Gastrocnemius medialis (tissue), 4 donors: ENCODE measurements around the gene MYMX. TPM values are rescaled to one million over a fixed set of nuclear protein-coding genes. Genes with fewer than 3 reads are reported as not detected.

Source experiments
- ATAC-seq, 2 donors: fragments of 150-250 bp; one replicate each; pipeline ENCODE4 v1.9.1; 2016
- DNase-seq, 2 donors: peaks; one replicate each; pipeline ENCODE4 v3.0.0-alpha.2; 2019
- H3K27ac ChIP-seq, 4 donors: fragments of 200-600 bp; sonication (generic); 1 replicate in 1 of 4; 2 replicates in 3 of 4; pipeline ENCODE4 v1.5.1; 2016 to 2018; ENCODE audit warnings: mild to moderate bottlenecking in 2 of 4, moderate library complexity in 1 of 4
- H3K27me3 ChIP-seq, 3 donors: fragments of 200-600 bp; sonication (generic) in 2 of 3; 1 replicate in 1 of 3; 2 replicates in 2 of 3; pipeline versions ENCODE4 v1.5.1 to v1.6.0; 2016 to 2019; ENCODE audit warnings: mild to moderate bottlenecking in 1 of 3, moderate library complexity in 1 of 3
- H3K36me3 ChIP-seq, 2 donors: fragments of 200-600 bp; sonication (generic) in 1 of 2; one replicate each; pipeline ENCODE4 v1.5.1; 2017 to 2018
- H3K4me1 ChIP-seq, 2 donors: fragments of 200-600 bp; sonication (generic) in 1 of 2; one replicate each; pipeline ENCODE4 v1.5.1; 2016 to 2017; ENCODE audit warnings: mild to moderate bottlenecking in 2 of 2
- H3K4me3 ChIP-seq, 4 donors: fragments of 200-600 bp; sonication (generic) in 3 of 4; 1 replicate in 1 of 4; 2 replicates in 3 of 4; pipeline ENCODE4 v1.5.1; 2016 to 2019; ENCODE audit warnings: mild to moderate bottlenecking in 2 of 4
- H3K9me3 ChIP-seq, 3 donors: fragments of 200-600 bp; sonication (generic) in 2 of 3; 1 replicate in 1 of 3; 2 replicates in 2 of 3; pipeline ENCODE4 v1.5.1; 2016 to 2019
- POLR2A ChIP-seq, 2 donors: fragments of 450-650 bp; IDR thresholded peaks; one replicate each; pipeline ENCODE4 v1.6.1; 2017; ENCODE audit warnings: antibody characterized with exemption in 2 of 2, mild to moderate bottlenecking in 2 of 2, moderate library complexity in 2 of 2
- in situ Hi-C, 4 donors: fragments of 200-750 bp; cut with MboI; loops; one replicate each; pipeline versions ENCODE4 v1.15.0 to v1.8.0; 2017; ENCODE audit warnings: low sequenced_read_pairs in 4 of 4
- intact Hi-C: fragments of 100-400 bp; cut with DNase I; formaldehyde crosslinking; loops from one replicate; pipeline ENCODE4 v1.15.1; 2023; ENCODE audit warnings: low total_unique reads
- total RNA-seq, 4 donors: library from RNA; depleted of rRNA; stranded (reverse); fragments of >200 nt; gene quantifications; one replicate each; pipeline versions ENCODE4 v1.1.0 to v1.2.3, GENCODE V29; 2016
- TF ChIP-seq, protein P1 (sequence below), 5 experiments: fragments of 450-650 bp in 3 of 5; fragments of 200-600 bp in 2 of 5; sonication (generic) in 2 of 5; IDR thresholded peaks in 4 of 5; conservative IDR thresholded peaks in 1 of 5; 1 replicate in 4 of 5; 2 replicates in 1 of 5; pipeline ENCODE4 v1.5.1; 2016 to 2019; ENCODE audit warnings: antibody characterized with exemption in 5 of 5, mild to moderate bottlenecking in 3 of 5, moderate library complexity in 3 of 5

The MYMX gene
- not detected for total RNA-seq

GRCh38 chr6:44216677-44217331 is at the start of gene MYMX:
Gene MYMX, plus strand, starts transcription at chr6:44216926. Its CDS starts 546 bp downstream, at chr6:44217472.
- DNase-seq = no peak
- Histone ChIP-seq H3K4me3 (peak within 1 kb of the TSS in 1 of 4 donors; percentile 20), H3K9me3 (no peaks in the 10 kb centered on the region), H3K36me3 (no peaks in the 10 kb centered on the region), H3K27me3 (no peaks in the 10 kb centered on the region), H3K27ac (peak within 1 kb of the TSS; percentile 95 to 99 (median 98)), H3K4me1 (peaks cover 42 to 48% of the 10 kb centered on the region in 2 donors)
- in situ Hi-C loops = no loop called here
- ATAC-seq = no peak
- intact Hi-C loops = loop anchor here (5.0 kb wide), 1 partner anchor 45 kb away; no protein-coding TSS in a partner anchor
- TF ChIP-seq POLR2A (IDR thresholded peaks at IDR 0.05) = no peak

DNA sequence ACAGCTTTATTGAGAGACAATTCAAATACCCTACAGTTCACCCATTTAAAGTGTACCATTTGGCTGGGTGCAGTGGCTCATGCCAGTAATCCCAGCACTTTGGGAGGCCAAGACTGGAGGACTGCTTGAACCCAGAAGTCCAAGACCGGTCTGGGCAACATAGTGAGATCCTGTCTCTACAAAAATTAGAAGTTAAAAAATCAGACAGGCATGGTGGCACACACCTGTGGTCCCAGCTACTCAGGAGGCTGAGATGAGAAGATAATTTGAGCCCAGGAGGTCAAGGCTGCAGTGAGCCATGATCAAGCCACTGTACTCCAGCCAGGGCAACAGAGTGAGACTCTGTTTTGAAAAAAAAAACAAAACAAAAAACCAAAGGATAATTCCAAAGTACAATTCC is 49.2 kb upstream of the MYMX start:
- intact Hi-C loops = no loop called here

DNA sequence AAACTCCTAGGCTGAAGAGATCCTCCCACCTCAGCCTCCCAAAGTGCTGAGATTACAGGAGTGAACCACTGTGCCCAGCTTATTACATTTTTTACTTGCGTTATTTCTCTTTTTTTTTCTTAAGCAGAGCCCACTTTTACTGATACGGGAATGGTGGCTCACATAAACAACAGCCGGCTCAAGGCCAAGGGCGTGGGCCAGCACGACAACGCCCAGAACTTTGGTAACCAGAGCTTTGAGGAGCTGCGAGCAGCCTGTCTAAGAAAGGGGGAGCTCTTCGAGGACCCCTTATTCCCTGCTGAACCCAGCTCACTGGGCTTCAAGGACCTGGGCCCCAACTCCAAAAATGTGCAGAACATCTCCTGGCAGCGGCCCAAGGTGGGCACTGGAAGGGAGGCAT is 47.6 kb upstream of the MYMX start:
- H3K27me3 ChIP-seq = no peaks in the 10 kb centered on the region
- no peaks in the 10 kb centered on the region for H3K9me3 ChIP-seq
- H3K27ac ChIP-seq = no peak overlapping the region
- TF ChIP-seq, protein P1, sequence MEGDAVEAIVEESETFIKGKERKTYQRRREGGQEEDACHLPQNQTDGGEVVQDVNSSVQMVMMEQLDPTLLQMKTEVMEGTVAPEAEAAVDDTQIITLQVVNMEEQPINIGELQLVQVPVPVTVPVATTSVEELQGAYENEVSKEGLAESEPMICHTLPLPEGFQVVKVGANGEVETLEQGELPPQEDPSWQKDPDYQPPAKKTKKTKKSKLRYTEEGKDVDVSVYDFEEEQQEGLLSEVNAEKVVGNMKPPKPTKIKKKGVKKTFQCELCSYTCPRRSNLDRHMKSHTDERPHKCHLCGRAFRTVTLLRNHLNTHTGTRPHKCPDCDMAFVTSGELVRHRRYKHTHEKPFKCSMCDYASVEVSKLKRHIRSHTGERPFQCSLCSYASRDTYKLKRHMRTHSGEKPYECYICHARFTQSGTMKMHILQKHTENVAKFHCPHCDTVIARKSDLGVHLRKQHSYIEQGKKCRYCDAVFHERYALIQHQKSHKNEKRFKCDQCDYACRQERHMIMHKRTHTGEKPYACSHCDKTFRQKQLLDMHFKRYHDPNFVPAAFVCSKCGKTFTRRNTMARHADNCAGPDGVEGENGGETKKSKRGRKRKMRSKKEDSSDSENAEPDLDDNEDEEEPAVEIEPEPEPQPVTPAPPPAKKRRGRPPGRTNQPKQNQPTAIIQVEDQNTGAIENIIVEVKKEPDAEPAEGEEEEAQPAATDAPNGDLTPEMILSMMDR (IDR thresholded peaks at IDR 0.05 in 4 of 5, conservative IDR thresholded peaks at IDR 0.05 in 1 of 5) = no peak
- TF ChIP-seq POLR2A (IDR thresholded peaks at IDR 0.05) = no peak
- in situ Hi-C loops (loop anchor here in 2 of 4 donors (25.0 kb wide), 1 partner anchor 168 kb away; the partner anchor contains the start of gene SPATS1 (in 2 of the 2)), intact Hi-C loops (no loop called here)
- H3K36me3 ChIP-seq = no peaks in the 10 kb centered on the region
- H3K4me3 ChIP-seq = no peak overlapping the region
- H3K4me1 ChIP-seq = peaks cover 0 to 7% of the 10 kb centered on the region in 2 donors
- no peak for ATAC-seq
- no peak for DNase-seq

More for the DNA sequence above, 49.2 kb upstream of the MYMX start:
- DNase-seq (no peak), ATAC-seq (no peak)
- no peak overlapping the region for H3K27ac ChIP-seq
- H3K4me3 ChIP-seq = no peak overlapping the region
- no peaks in the 10 kb centered on the region for H3K36me3 ChIP-seq
- peaks cover 0 to 2% of the 10 kb centered on the region in 2 donors for H3K4me1 ChIP-seq
- in situ Hi-C loops = loop anchor here in 2 of 4 donors (25.0 kb wide), 1 partner anchor 170 kb away; the partner anchor contains the start of gene SPATS1 (in 2 of the 2)
- no peaks in the 10 kb centered on the region for H3K27me3 ChIP-seq
- H3K9me3 ChIP-seq = no peaks in the 10 kb centered on the region
- TF ChIP-seq POLR2A (IDR thresholded peaks at IDR 0.05) = no peak
- TF ChIP-seq, protein P1 (IDR thresholded peaks at IDR 0.05 in 4 of 5, conservative IDR thresholded peaks at IDR 0.05 in 1 of 5) = no peak

- no peaks in the 10 kb centered on the region for H3K36me3 ChIP-seq
- in situ Hi-C loops = loop anchor here in 3 of 4 donors (5.0 to 25.0 kb wide), 3 partner anchors 65 to 167 kb away; partner anchors contain the start of gene SPATS1 (in 2 of the 3)
- TF ChIP-seq, protein P1 (IDR thresholded peaks at IDR 0.05 in 4 of 5, conservative IDR thresholded peaks at IDR 0.05 in 1 of 5) = no peak
- no peak for TF ChIP-seq POLR2A (IDR thresholded peaks at IDR 0.05)
Measured at GRCh38 chr6:44169886-44170570, 46.7 kb upstream of the MYMX start.

More at GRCh38 chr6:44169886-44170570, 46.7 kb upstream of the MYMX start:
- H3K27ac ChIP-seq = no peak overlapping the region
- H3K27me3 ChIP-seq = no peaks in the 10 kb centered on the region
- intact Hi-C loops = loop anchor here (5.0 kb wide), 2 partner anchors 47 to 167 kb away; partner anchors contain the start of gene MYMX
- H3K9me3 ChIP-seq = no peaks in the 10 kb centered on the region
- no peak overlapping the region for H3K4me3 ChIP-seq
- peaks cover 0 to 7% of the 10 kb centered on the region in 2 donors for H3K4me1 ChIP-seq
- ATAC-seq (no peak), DNase-seq (no peak)
